Lower leg skin (tissue), 3 donors: Measurements from ENCODE around the gene CCDC51.

Source experiments
- POLR2A ChIP-seq, 2 donors: fragments of 450-650 bp; IDR thresholded peaks; one replicate each; pipeline ENCODE4 v1.6.1; 2016 to 2017; ENCODE audit warnings: antibody characterized with exemption in 2 of 2, mild to moderate bottlenecking in 1 of 2, moderate library complexity in 1 of 2
- TF ChIP-seq, protein P1 (sequence below), 3 donors: fragments of 450-650 bp; IDR thresholded peaks; one replicate each; pipeline ENCODE4 v1.5.1; 2016; ENCODE audit warnings: antibody characterized with exemption in 3 of 3, mild to moderate bottlenecking in 3 of 3, moderate library complexity in 2 of 3

DNA sequence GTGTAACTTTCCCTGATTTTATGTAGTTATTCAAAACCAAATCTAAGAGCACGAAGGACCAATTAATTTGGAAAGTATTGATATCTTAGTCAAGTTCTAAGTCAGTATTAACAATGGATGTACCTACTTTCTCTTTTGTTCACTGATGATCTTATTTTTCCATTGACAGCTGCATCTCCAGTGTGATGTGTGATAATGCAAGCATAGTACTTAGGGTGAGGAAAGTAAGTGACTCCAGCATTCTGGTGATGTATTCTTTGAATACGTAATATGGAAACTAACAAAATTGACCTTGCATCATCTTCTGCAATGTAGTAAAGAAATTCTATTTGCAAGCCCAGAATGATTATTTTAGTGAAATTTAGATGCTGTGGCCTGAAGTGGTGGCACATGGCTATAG lies 45.5 kb downstream of the CCDC51 start:
- TF ChIP-seq, protein P1, sequence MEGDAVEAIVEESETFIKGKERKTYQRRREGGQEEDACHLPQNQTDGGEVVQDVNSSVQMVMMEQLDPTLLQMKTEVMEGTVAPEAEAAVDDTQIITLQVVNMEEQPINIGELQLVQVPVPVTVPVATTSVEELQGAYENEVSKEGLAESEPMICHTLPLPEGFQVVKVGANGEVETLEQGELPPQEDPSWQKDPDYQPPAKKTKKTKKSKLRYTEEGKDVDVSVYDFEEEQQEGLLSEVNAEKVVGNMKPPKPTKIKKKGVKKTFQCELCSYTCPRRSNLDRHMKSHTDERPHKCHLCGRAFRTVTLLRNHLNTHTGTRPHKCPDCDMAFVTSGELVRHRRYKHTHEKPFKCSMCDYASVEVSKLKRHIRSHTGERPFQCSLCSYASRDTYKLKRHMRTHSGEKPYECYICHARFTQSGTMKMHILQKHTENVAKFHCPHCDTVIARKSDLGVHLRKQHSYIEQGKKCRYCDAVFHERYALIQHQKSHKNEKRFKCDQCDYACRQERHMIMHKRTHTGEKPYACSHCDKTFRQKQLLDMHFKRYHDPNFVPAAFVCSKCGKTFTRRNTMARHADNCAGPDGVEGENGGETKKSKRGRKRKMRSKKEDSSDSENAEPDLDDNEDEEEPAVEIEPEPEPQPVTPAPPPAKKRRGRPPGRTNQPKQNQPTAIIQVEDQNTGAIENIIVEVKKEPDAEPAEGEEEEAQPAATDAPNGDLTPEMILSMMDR (IDR thresholded peaks at IDR 0.05) = no peak
- no peak for TF ChIP-seq POLR2A (IDR thresholded peaks at IDR 0.05)
